ENCODE results near the gene PKDCC. TPM values are rescaled to one million over a fixed set of nuclear protein-coding genes. Genes with fewer than 3 reads are reported as not detected.
A peak's percentile ranks its signal among the peaks of the same experiment; 100 is the strongest.

The PKDCC gene
- total RNA-seq, 2 donors from 2014 or later: 137 to 169 TPM

- DNase-seq (ENCODE audit: low spot score): no peak
- intact Hi-C loops (cut with DNase I): no loop called here
Observed at GRCh38 chr2:42045848-42046748, 1.7 kb upstream of the PKDCC start.

DNA sequence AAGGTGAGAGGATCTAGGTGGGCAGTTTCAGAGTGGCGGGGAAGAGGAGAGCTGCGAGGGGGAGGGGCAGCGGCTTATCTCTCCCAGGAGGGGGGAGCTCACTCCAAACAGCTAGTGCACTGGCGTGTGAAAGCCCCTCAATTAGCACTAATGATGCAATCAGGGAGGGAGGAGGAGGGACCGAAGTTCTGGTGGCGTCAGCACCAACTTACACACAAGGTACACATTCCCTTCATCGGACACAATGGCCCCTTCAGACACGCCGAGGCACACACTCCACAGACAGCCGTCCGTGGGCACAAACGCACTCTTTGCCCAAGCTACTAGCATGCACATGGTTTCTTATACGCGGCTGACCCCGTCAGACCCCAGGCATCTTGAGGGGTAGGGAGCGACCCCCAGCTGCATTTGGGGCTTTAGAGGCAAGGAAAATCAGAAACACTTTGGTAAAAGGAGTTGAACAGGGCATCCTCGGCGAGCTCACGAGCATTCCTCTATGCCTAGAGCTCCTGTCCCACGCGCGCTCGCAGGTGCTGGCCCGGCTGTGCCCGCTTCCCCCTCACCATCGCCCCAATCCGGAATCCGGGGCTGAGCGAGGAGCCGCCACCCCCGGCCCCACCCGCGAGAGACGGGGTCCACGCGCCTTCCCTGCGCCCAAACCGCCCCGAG is 868 bp upstream of the PKDCC start:
- DNase-seq (ENCODE audit: low spot score): peak; percentile 85
- intact Hi-C loops (cut with DNase I): no loop called here

GRCh38 chr2:42048299-42049220 is 739 bp downstream of the PKDCC start:
- intact Hi-C loops (cut with DNase I): no loop called here
- no peak for DNase-seq (ENCODE audit: low spot score)

GRCh38 chr2:42049221-42050009 is 1.6 kb downstream of the PKDCC start:
- intact Hi-C loops (cut with DNase I): loop anchor here in 1 of 2 donors (5.0 kb wide), 1 partner anchor 82 kb away; no protein-coding TSS in a partner anchor
- no peak for DNase-seq (ENCODE audit: low spot score)

DNA sequence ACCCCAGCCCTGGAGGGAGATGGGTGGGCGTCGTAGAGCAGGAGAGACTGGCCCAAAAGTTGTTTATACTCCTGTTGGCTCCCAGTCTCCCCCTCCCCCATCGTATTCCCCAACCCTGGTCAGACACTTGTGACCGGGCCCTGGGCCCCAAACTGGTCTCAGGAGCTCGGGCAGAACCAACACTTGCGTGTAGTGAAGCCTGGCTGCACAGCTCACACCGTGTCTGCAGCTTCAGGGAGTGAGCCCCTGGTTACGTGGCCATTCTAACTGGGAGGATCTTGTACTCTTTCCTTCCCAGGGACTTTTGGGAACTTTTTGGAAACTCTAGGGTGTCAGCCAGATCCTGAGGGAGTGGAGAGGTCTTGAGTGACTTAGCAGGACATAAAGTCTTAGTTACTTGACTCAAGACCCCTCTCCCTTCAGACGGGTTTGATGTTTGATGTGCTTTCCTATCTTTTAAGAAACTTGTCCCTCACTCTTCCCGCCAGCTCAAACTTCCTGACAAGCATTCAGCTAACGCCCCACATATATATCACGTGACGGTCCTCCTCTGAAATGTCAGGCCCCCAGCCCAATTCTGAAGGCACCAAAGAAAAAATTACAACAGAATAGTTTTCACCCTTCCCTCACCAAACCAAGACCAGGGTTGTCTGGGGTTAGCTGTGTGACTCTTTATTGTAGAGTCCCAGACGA is 2.3 kb downstream of the PKDCC start:
- no peak for DNase-seq (ENCODE audit: low spot score)
- intact Hi-C loops (cut with DNase I): loop anchor here in 1 of 2 donors (5.0 kb wide), 1 partner anchor 83 kb away; no protein-coding TSS in a partner anchor

GRCh38 chr2:42050703-42051542 is 3.1 kb downstream of the PKDCC start:
- DNase-seq (ENCODE audit: low spot score): no peak
- intact Hi-C loops (cut with DNase I): loop anchor here in 1 of 2 donors (5.0 kb wide), 1 partner anchor 84 kb away; no protein-coding TSS in a partner anchor

GRCh38 chr2:42051543-42052235 is 3.9 kb downstream of the PKDCC start:
- intact Hi-C loops (cut with DNase I): loop anchor here in 1 of 2 donors (5.0 kb wide), 1 partner anchor 84 kb away; no protein-coding TSS in a partner anchor

GRCh38 chr2:42052702-42053481 is 5.1 kb downstream of the PKDCC start:
- intact Hi-C loops (cut with DNase I): loop anchor here in 1 of 2 donors (5.0 kb wide), 1 partner anchor 86 kb away; no protein-coding TSS in a partner anchor
- DNase-seq (ENCODE audit: low spot score): peak; percentile 90

More at GRCh38 chr2:42051543-42052235, 3.9 kb downstream of the PKDCC start:
- DNase-seq (ENCODE audit: low spot score): no peak

- DNase-seq (ENCODE audit: low spot score): no peak
- intact Hi-C loops (cut with DNase I): loop anchor here in 1 of 2 donors (5.0 kb wide), 1 partner anchor 86 kb away; no protein-coding TSS in a partner anchor
Observed at GRCh38 chr2:42053482-42053790, 5.6 kb downstream of the PKDCC start.

DNA sequence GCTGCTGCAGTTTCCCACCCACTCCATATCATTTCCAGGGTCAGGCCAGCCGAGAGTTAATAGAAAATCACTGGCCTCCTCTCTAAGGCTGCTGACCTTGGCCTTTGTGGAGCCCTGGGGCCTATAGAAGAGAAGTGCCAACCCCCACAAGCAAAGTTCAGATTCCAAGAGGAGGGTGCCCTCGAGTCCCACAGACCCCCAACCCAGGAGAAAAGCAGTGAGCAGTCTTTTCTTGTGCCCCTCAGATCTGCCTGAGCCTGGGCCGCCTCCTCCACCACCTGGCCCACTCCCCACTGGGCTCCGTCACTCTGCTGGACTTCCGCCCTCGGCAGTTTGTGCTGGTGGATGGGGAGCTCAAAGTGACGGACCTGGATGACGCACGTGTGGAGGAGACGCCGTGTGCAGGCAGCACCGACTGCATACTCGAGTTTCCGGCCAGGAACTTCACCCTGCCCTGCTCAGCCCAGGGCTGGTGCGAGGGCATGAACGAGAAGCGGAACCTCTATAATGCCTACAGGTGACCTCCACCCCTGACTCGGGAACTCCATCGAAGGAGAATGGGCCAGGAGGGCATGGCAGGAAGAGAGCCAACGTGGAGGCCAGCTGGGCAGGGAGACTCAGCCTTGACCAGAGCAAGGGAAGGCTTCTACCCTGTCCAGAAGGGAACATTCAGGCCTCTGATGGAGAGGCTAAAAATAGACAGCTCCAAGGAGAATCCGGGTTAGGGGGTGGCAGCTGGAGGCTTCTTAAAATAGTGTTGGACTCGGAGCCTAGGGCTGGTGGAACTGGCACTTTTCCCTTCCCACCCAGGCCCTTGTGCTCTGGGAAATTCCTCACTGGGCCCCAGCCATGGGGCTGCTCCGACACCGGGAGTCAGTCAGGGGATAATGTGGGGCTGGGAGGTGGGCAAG is 6.2 kb downstream of the PKDCC start:
- intact Hi-C loops (cut with DNase I): loop anchor here in 1 of 2 donors (5.0 kb wide), 1 partner anchor 87 kb away; no protein-coding TSS in a partner anchor
- DNase-seq (ENCODE audit: low spot score): no peak

DNA sequence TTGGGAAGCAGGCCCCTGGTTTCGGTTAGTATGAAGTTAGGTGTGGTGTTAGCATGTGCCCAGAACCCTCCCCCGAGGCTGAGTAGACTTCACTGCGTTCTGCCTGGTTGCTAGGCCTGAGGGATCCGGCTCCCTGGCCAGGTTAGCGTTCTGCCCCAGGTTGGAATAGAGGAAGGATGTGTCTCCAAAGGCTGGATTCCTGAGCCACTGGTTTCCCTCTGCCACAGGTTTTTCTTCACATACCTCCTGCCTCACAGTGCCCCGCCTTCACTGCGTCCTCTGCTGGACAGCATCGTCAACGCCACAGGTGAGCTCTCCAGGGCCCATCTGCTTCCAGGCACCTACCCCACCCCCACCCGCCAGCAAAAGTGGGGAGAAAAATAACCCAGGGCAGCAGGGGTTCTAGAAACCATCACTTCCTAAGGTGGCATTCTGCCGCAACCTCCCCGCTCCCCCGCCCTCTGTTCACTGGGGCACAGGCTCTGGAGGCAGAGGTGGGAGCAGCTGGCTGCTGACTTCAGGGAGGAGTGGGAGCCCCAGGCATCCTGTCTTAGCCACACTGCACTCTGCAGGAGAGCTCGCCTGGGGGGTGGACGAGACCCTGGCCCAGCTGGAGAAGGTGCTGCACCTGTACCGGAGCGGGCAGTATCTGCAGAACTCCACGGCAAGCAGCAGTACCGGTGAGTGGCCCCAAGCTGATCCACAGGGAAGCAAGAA is 7.1 kb downstream of the PKDCC start:
- DNase-seq (ENCODE audit: low spot score): no peak
- intact Hi-C loops (cut with DNase I): loop anchor here in 1 of 2 donors (5.0 kb wide), 1 partner anchor 88 kb away; no protein-coding TSS in a partner anchor

GRCh38 chr2:42055573-42056514 is 8.0 kb downstream of the PKDCC start:
- intact Hi-C loops (cut with DNase I): no loop called here
- no peak for DNase-seq (ENCODE audit: low spot score)
